ENCODE data around the gene DSCAML1. TPM values are rescaled to one million over a fixed set of nuclear protein-coding genes. Genes with fewer than 3 reads are reported as not detected.
"Not testable (repeated sequence)": the region's sequence is repeated elsewhere in the genome, so short reads cannot be mapped to it uniquely, and the experiment has no call there.

The DSCAML1 gene
- total and polyA plus RNA-seq, 2 donors = 1.4 to 2.0 TPM

DNA sequence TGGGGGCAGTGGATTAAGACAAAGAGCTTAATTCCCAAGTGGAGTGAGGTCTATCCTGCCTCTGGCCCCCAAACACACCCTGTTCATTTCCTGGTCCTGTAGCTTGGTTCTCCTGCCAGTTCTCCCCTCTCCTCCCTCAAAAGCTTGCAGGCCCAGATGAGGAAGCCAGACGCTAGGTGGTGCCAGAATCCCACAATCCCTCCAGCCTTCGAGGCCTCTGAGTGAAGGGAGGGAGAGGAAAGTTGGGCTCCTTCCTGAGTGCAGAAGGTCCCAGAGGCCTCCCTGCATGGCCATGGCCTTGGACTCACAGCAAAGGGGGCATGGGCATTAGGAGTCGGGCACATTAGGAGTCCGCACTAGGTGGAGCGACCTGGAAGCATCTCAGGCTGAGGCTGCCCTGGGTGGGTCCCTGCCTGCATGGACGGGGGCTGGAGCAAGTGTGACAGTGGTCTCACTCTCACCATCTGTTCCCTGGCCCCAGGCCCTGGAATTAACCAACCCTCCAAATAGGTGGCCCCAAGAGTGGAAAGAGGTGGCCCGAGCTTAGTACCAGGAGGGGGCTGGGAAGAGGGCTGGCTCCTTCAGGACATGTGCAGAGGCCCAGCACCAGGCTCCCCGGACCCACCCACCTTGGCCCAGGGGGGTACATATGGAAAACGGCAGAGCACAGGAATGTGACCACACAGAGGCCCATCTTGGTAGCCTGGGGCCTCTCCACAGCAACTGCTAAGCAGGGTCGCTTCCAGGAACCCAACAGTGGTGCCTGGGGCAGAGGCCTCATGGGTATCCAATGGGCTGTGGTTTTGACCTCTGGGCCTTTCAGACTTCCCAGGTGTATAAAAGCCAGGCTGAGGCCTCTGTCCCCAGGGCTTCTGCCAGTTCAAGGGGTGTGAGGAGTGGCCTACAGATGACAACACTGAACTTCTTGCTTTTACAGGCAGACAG is 22.4 kb upstream of the DSCAML1 start:
- peak; percentile 67 for DNase-seq (ENCODE audit: extremely low spot score)
- H3K27ac ChIP-seq (ENCODE audit: low read depth) = no peak overlapping the region
- no peak overlapping the region for H3K4me3 ChIP-seq (ENCODE audit: low read depth, low read length)
- H3K4me1 ChIP-seq (ENCODE audit: insufficient read depth) = no peaks in the 10 kb centered on the region
- WGBS = 65% methylated on average over 10 of the region's 10 CpGs
- H3K36me3 ChIP-seq (ENCODE audit: insufficient read depth) = no peaks in the 10 kb centered on the region

DNA sequence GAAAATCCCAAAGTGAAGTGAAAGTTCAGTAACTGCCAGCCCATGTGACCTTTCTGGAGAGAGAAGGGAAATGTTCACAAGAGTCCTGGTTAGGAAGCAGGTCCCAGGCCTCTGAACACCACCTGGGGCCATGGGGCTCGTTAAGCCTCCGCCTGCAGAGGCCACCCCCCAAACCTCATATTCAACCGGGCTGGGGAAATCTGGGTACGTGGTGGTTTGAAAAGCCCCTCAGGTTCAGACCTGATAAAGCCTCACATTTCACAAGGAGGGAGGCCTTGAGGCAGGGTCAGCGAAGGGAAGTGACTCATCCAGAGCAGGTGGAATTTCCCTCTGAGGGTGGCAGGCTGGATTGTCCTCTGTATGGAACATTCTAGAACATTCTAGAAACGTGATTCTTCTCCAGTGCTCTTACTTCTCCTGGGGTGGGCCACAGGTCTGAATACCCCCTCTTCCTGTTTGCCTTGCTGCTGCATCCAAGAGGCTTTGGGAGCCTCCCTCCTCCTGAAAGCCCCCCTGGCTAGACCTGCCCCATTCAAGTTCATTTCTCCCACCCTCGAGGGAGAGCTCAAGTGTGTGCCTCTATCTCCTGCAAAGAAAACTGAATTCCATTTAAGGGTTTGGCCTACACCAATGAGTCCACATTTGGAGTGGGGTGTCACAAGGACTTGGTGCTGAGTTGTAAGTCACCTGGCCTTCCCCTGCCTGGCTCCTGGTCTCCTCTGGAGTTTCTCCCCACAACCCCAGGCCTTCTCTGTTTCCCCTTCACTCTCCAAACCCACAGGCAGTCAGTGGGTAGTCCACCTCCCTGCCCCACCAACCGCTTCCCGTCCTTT is 21.2 kb upstream of the DSCAML1 start:
- WGBS = 60% methylated on average over 9 of the region's 9 CpGs
- Histone ChIP-seq H3K4me3 (ENCODE audit: low read depth, low read length) (no peak overlapping the region), H3K4me1 (ENCODE audit: insufficient read depth) (no peaks in the 10 kb centered on the region), H3K27ac (ENCODE audit: low read depth) (no peak overlapping the region), H3K36me3 (ENCODE audit: insufficient read depth) (no peaks in the 10 kb centered on the region)
- no peak for DNase-seq (ENCODE audit: extremely low spot score)

DNA sequence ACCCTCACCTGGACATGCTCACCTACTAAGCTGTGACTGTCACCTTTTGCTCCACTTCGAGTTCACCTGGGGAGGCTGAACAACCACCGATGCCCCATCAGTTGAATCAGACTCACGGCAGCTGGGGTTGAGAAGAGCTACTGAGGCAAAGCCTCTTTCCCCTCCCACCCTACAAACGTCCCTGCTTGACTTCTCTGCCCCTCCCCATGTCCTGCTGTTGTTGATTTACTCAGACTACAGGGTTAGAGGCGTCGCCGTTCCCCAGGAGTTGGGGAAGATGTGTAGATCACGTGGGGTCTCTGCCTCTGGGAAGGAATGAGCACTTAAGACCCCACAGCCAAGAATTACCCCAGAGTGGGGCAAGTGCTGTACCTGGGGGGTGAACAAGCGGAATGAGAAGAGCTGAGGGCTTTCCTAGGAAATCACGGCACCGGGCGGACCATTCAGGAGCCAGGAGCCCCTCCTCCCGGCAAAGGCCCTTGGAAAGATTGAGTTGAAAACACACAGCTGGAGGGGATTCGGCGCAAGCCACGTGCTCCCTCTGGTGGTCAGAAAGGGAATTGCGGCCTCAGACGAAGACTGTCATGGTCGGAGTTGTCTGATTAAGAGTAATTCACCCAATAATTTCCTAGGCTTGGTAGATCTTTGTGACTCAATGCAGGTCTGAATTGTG is 20.5 kb upstream of the DSCAML1 start:
- WGBS = 11% methylated on average over 19 of the region's 19 CpGs
- no peak overlapping the region for H3K4me3 ChIP-seq (ENCODE audit: low read depth, low read length)
- no peak overlapping the region for H3K27ac ChIP-seq (ENCODE audit: low read depth)
- DNase-seq (ENCODE audit: extremely low spot score) = peak; percentile 76
- H3K4me1 ChIP-seq (ENCODE audit: insufficient read depth) = no peaks in the 10 kb centered on the region
- no peaks in the 10 kb centered on the region for H3K36me3 ChIP-seq (ENCODE audit: insufficient read depth)

- WGBS = 83% methylated on average over 5 of the region's 5 CpGs
- Histone ChIP-seq H3K4me3 (ENCODE audit: low read depth, low read length) (no peak overlapping the region), H3K4me1 (ENCODE audit: insufficient read depth) (no peaks in the 10 kb centered on the region), H3K36me3 (ENCODE audit: insufficient read depth) (no peaks in the 10 kb centered on the region), H3K27ac (ENCODE audit: low read depth) (no peak overlapping the region)
- no peak for DNase-seq (ENCODE audit: extremely low spot score)
Observed at GRCh38 chr11:117816846-117817367, 19.9 kb upstream of the DSCAML1 start.

- 76% methylated on average over 20 of the region's 20 CpGs for WGBS
- no peak for DNase-seq (ENCODE audit: extremely low spot score)
- Histone ChIP-seq H3K36me3 (ENCODE audit: insufficient read depth) (no peaks in the 10 kb centered on the region), H3K27ac (ENCODE audit: low read depth) (no peak overlapping the region), H3K4me3 (ENCODE audit: low read depth, low read length) (no peak overlapping the region), H3K4me1 (ENCODE audit: insufficient read depth) (no peaks in the 10 kb centered on the region)
Observed at GRCh38 chr11:117816151-117816741, 19.2 kb upstream of the DSCAML1 start.

DNA sequence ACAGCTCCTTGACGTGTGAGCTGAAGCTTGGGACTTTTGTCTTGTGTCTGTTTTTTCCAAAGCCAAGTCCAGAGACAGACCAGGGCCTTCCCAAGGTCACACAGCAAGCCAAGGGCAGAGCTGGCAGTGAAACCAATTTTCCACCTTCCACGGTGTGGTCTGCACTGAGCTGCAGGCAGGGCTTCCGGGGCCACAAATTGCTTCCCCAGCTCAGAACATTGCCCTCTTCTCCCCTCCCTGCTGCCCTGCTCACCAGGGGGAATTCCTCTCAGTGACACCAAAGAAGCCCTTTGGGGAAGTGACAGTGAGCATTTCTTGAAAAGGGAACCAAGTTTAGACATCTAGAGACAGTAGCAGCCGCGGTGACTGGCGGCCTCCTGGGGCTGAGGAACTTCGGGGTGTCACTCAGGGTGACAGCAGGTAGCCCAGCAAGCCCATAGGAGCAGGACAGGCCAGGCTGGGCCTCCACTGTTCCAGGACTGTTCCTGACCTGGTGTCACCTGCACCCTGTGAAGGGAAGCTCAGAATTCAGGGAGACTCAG is 18.3 kb upstream of the DSCAML1 start:
- no peaks in the 10 kb centered on the region for H3K36me3 ChIP-seq (ENCODE audit: insufficient read depth)
- no peak overlapping the region for H3K4me3 ChIP-seq (ENCODE audit: low read depth, low read length)
- WGBS = 70% methylated on average over 7 of the region's 7 CpGs
- H3K27ac ChIP-seq (ENCODE audit: low read depth) = peak overlapping the region; percentile 27
- no peaks in the 10 kb centered on the region for H3K4me1 ChIP-seq (ENCODE audit: insufficient read depth)
- no peak for DNase-seq (ENCODE audit: extremely low spot score)

- 54% methylated on average over 14 of the region's 14 CpGs for WGBS
- DNase-seq (ENCODE audit: extremely low spot score) = no peak
- Histone ChIP-seq H3K27ac (ENCODE audit: low read depth) (no peak overlapping the region), H3K36me3 (ENCODE audit: insufficient read depth) (no peaks in the 10 kb centered on the region), H3K4me3 (ENCODE audit: low read depth, low read length) (no peak overlapping the region), H3K4me1 (ENCODE audit: insufficient read depth) (no peaks in the 10 kb centered on the region)
Observed at GRCh38 chr11:117814766-117815261, 17.8 kb upstream of the DSCAML1 start.

GRCh38 chr11:117814204-117814765 is 17.3 kb upstream of the DSCAML1 start:
- Histone ChIP-seq H3K27ac (ENCODE audit: low read depth) (no peak overlapping the region), H3K4me3 (ENCODE audit: low read depth, low read length) (no peak overlapping the region), H3K4me1 (ENCODE audit: insufficient read depth) (no peaks in the 10 kb centered on the region), H3K36me3 (ENCODE audit: insufficient read depth) (no peaks in the 10 kb centered on the region)
- 83% methylated on average over 7 of the region's 7 CpGs for WGBS
- no peak for DNase-seq (ENCODE audit: extremely low spot score)

- WGBS = 91% methylated on average over 12 of the region's 12 CpGs
- H3K27ac ChIP-seq (ENCODE audit: low read depth); DNase-seq (ENCODE audit: extremely low spot score): not testable (repeated sequence)
Observed at GRCh38 chr11:117810056-117810451, 13.0 kb upstream of the DSCAML1 start.

GRCh38 chr11:117809236-117810055 is 12.4 kb upstream of the DSCAML1 start:
- Histone ChIP-seq H3K36me3 (ENCODE audit: insufficient read depth) (no peaks in the 10 kb centered on the region), H3K4me3 (ENCODE audit: low read depth, low read length) (no peak overlapping the region), H3K27ac (ENCODE audit: low read depth) (no peak overlapping the region), H3K4me1 (ENCODE audit: insufficient read depth) (no peaks in the 10 kb centered on the region)
- no peak for DNase-seq (ENCODE audit: extremely low spot score)
- WGBS = 37% methylated on average over 22 of the region's 22 CpGs

More at GRCh38 chr11:117810056-117810451, 13.0 kb upstream of the DSCAML1 start:
- not testable (repeated sequence) for H3K36me3 ChIP-seq (ENCODE audit: insufficient read depth); H3K4me1 ChIP-seq (ENCODE audit: insufficient read depth); H3K4me3 ChIP-seq (ENCODE audit: low read depth, low read length)

DNA sequence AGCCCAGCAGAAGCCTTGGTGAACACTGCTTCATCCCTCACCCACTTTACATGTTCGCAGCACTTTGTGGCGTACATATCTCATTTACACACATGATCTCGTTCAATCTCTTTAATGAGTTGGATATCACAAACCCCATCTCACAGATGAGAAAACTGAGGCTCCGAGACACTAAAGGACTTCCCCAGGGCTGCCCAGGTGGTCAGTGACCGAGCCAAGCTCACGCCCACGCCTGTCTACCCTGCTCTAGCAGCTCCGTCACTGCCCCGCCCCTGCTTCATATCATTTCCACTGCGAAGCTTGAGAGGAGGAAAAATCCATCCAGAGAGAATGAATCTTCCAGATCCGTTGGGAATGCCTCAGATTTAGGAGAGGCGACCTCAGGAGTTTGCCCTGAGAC is 11.8 kb upstream of the DSCAML1 start:
- no peak overlapping the region for H3K27ac ChIP-seq (ENCODE audit: low read depth)
- H3K36me3 ChIP-seq (ENCODE audit: insufficient read depth) = no peaks in the 10 kb centered on the region
- DNase-seq (ENCODE audit: extremely low spot score) = no peak
- 63% methylated on average over 12 of the region's 12 CpGs for WGBS
- no peaks in the 10 kb centered on the region for H3K4me1 ChIP-seq (ENCODE audit: insufficient read depth)
- no peak overlapping the region for H3K4me3 ChIP-seq (ENCODE audit: low read depth, low read length)

Measured in urinary bladder (tissue), 4 donors.